ENCODE measurements around the gene TAF1C. TPM values are rescaled to one million over a fixed set of nuclear protein-coding genes. Genes with fewer than 3 reads are reported as not detected.

The TAF1C gene
- total and polyA plus RNA-seq, 3 donors from 2014 or later = 42.1 to 101 (median 101) TPM

GRCh38 chr16:84225571-84225970 lies 38.7 kb upstream of the TAF1C start:
- Histone ChIP-seq H3K36me3 (ENCODE audit: low read depth, missing control alignments) (no peaks in the 10 kb centered on the region), H3K4me1 (peaks cover 11% of the 10 kb centered on the region), H3K4me3 (no peak overlapping the region), H3K27ac (no peak overlapping the region), H3K27me3 (no peaks in the 10 kb centered on the region), H3K9me3 (no peaks in the 10 kb centered on the region)
- DNase-seq = no peak
- 64 to 77% methylated on average over 5 to 7 of the region's 7 CpGs for WGBS, 2 donors
- TF ChIP-seq, protein P1, sequence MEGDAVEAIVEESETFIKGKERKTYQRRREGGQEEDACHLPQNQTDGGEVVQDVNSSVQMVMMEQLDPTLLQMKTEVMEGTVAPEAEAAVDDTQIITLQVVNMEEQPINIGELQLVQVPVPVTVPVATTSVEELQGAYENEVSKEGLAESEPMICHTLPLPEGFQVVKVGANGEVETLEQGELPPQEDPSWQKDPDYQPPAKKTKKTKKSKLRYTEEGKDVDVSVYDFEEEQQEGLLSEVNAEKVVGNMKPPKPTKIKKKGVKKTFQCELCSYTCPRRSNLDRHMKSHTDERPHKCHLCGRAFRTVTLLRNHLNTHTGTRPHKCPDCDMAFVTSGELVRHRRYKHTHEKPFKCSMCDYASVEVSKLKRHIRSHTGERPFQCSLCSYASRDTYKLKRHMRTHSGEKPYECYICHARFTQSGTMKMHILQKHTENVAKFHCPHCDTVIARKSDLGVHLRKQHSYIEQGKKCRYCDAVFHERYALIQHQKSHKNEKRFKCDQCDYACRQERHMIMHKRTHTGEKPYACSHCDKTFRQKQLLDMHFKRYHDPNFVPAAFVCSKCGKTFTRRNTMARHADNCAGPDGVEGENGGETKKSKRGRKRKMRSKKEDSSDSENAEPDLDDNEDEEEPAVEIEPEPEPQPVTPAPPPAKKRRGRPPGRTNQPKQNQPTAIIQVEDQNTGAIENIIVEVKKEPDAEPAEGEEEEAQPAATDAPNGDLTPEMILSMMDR (IDR thresholded peaks at IDR 0.05) = no peak
- intact Hi-C loops (cut with DNase I; ENCODE audit: low total_unique reads) = no loop called here

GRCh38 chr16:84225126-84225525 lies 38.3 kb upstream of the TAF1C start:
- H3K27me3 ChIP-seq = no peaks in the 10 kb centered on the region
- intact Hi-C loops (cut with DNase I; ENCODE audit: low total_unique reads) = no loop called here
- H3K27ac ChIP-seq = no peak overlapping the region
- no peak for DNase-seq
- no peaks in the 10 kb centered on the region for H3K36me3 ChIP-seq (ENCODE audit: low read depth, missing control alignments)
- no peaks in the 10 kb centered on the region for H3K9me3 ChIP-seq
- H3K4me1 ChIP-seq = peaks cover 11% of the 10 kb centered on the region
- TF ChIP-seq, protein P1 (IDR thresholded peaks at IDR 0.05) = no peak
- no peak for TF ChIP-seq POLR2A (IDR thresholded peaks at IDR 0.05)
- 92 to 96% methylated on average over 2 to 3 of the region's 3 CpGs for WGBS, 2 donors
- H3K4me3 ChIP-seq = no peak overlapping the region

GRCh38 chr16:84224554-84224953 lies 37.7 kb upstream of the TAF1C start:
- H3K4me1 ChIP-seq = peaks cover 11% of the 10 kb centered on the region
- 94 to 96% methylated on average over 3 of the region's 3 CpGs for WGBS, 2 donors
- intact Hi-C loops (cut with DNase I; ENCODE audit: low total_unique reads) = no loop called here
- H3K27ac ChIP-seq = no peak overlapping the region
- no peak for DNase-seq
- no peak overlapping the region for H3K4me3 ChIP-seq
- H3K27me3 ChIP-seq = no peaks in the 10 kb centered on the region
- no peaks in the 10 kb centered on the region for H3K36me3 ChIP-seq (ENCODE audit: low read depth, missing control alignments)
- TF ChIP-seq POLR2A (IDR thresholded peaks at IDR 0.05) = no peak
- TF ChIP-seq, protein P1 (IDR thresholded peaks at IDR 0.05) = no peak
- no peaks in the 10 kb centered on the region for H3K9me3 ChIP-seq

GRCh38 chr16:84223456-84223855 lies 36.6 kb upstream of the TAF1C start:
- WGBS, 2 donors = 84 to 94% methylated on average over 4 of the region's 4 CpGs
- Histone ChIP-seq H3K36me3 (ENCODE audit: low read depth, missing control alignments) (no peaks in the 10 kb centered on the region), H3K4me1 (peaks cover 9% of the 10 kb centered on the region), H3K4me3 (no peak overlapping the region), H3K27me3 (no peaks in the 10 kb centered on the region), H3K9me3 (no peaks in the 10 kb centered on the region), H3K27ac (no peak overlapping the region)
- intact Hi-C loops (cut with DNase I; ENCODE audit: low total_unique reads) = no loop called here
- DNase-seq = no peak
- TF ChIP-seq, protein P1 (IDR thresholded peaks at IDR 0.05) = no peak

GRCh38 chr16:84220851-84221250 lies 34.0 kb upstream of the TAF1C start:
- no peak overlapping the region for H3K27ac ChIP-seq
- intact Hi-C loops (cut with DNase I; ENCODE audit: low total_unique reads) = no loop called here
- 96 to 100% methylated on average over 1 of the region's 1 CpG for WGBS, 2 donors

More at GRCh38 chr16:84220851-84221250, 34.0 kb upstream of the TAF1C start:
- Histone ChIP-seq H3K4me3 (no peak overlapping the region), H3K36me3 (ENCODE audit: low read depth, missing control alignments) (no peaks in the 10 kb centered on the region), H3K9me3 (no peaks in the 10 kb centered on the region), H3K4me1 (no peaks in the 10 kb centered on the region), H3K27me3 (no peaks in the 10 kb centered on the region)
- no peak for DNase-seq
- TF ChIP-seq, protein P1 (IDR thresholded peaks at IDR 0.05) = no peak
- TF ChIP-seq POLR2A (IDR thresholded peaks at IDR 0.05) = no peak
